ENCODE data around the gene CDKAL1.

- no peak for TF ChIP-seq POLR2AphosphoS5 (IDR thresholded peaks at IDR 0.05)
- no peak for TF ChIP-seq EP300 (IDR thresholded peaks at IDR 0.05)
- no peak for TF ChIP-seq CTCF (IDR thresholded peaks at IDR 0.05)
- no peak for TF ChIP-seq POLR2A (IDR thresholded peaks at IDR 0.05)
These were observed 334.3 kb downstream of the CDKAL1 start for GRCh38 chr6:20868397-20869096.
